ENCODE data around the gene LYPD6B. TPM values are rescaled to one million over a fixed set of nuclear protein-coding genes. Genes with fewer than 3 reads are reported as not detected.

The LYPD6B gene
- total RNA-seq, 1 experiment from 2014 or later = 2.0 TPM

DNA sequence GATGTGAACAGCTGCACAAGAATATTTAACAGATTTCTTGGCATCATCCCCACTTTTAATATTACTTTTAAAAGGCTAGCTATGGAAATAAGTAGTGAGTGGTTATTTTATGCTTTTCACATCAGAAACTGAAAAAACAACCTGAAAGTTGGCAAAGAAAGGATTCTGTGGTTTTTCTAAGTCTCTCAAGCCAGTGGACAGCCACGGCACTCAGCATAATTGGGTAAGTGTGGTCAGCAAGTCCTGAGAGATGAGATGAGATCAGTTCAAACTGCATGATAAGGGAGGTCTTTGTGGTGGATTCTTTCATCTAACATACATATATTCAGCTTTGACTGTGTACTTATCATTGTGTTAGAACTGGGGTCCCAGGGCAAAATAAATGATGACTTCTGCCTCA, 105.2 kb downstream of the LYPD6B start:
- Histone ChIP-seq H3K23ac (ENCODE audit: insufficient read length, low read depth, low read length) (no peak overlapping the region), H4K8ac (replicated peaks; ENCODE audit: insufficient read length, low read depth, low read length) (no peak overlapping the region), H3K9ac (ENCODE audit: extremely low read depth, insufficient read length, low read length) (no peak overlapping the region), H3K9me3 (ENCODE audit: control insufficient read depth, low read depth, low read length) (no peaks in the 10 kb centered on the region), H3K27ac (ENCODE audit: insufficient read length, low read depth, low read length) (no peak overlapping the region), H2BK20ac (ENCODE audit: low read depth, low read length, poor library complexity, severe bottlenecking) (no peak overlapping the region), H3K4me1 (ENCODE audit: insufficient read depth, low read length) (peaks cover 5% of the 10 kb centered on the region; the same call in 1 of the 2 replicates), H3K27me3 (ENCODE audit: insufficient read depth, low read length) (no peaks in the 10 kb centered on the region), H3K4me2 (ENCODE audit: insufficient read depth, insufficient read length, low read length) (no peak overlapping the region), H2BK15ac (ENCODE audit: low read depth, low read length) (no peak overlapping the region), H4K20me1 (ENCODE audit: control insufficient read depth, insufficient read depth, insufficient read length) (no peaks in the 10 kb centered on the region), H3K79me1 (ENCODE audit: insufficient read depth, low read depth, low read length, poor library complexity, severe bottlenecking) (no peaks in the 10 kb centered on the region), H3K23me2 (ENCODE audit: insufficient read length, low read depth, low read length, poor library complexity, severe bottlenecking) (no peaks in the 10 kb centered on the region), H3K79me2 (ENCODE audit: insufficient read depth, low read length) (no peaks in the 10 kb centered on the region), H4K5ac (ENCODE audit: insufficient read length, low read depth, low read length) (no peak overlapping the region), H3T11ph (ENCODE audit: low read length) (no peak overlapping the region), H2AK5ac (ENCODE audit: insufficient read length, low read length) (no peak overlapping the region), H2BK120ac (ENCODE audit: low read depth, low read length, poor library complexity, severe bottlenecking) (no peak overlapping the region), H2AFZ (ENCODE audit: low read length) (no peak overlapping the region), H2BK5ac (ENCODE audit: insufficient read length, low read length) (no peak overlapping the region), H3K4ac (ENCODE audit: low read depth, low read length) (no peak overlapping the region), H3K18ac (ENCODE audit: insufficient read length, low read depth, low read length) (no peak overlapping the region), H2BK12ac (ENCODE audit: insufficient read length, low read depth, low read length) (no peak overlapping the region), H3K56ac (ENCODE audit: insufficient read length, low read depth, low read length) (no peak overlapping the region), H4K91ac (ENCODE audit: insufficient read length, low read depth, low read length) (no peak overlapping the region), H3K14ac (ENCODE audit: insufficient read depth, low read length) (no peak overlapping the region)
- Mint-ChIP-seq H3K9me3 (no peaks in the 10 kb centered on the region), H3K27me3 (ENCODE audit: low read depth) (no peaks in the 10 kb centered on the region), H3K4me1 (peaks cover 6 to 17% of the 10 kb centered on the region in 2 experiments), H3K36me3 (ENCODE audit: insufficient read depth in 1 of 3, low read depth in 3 of 3) (no peaks in the 10 kb centered on the region), H3K4me3 (no peak overlapping the region), H3K27ac (no peak overlapping the region)
- no peak for DNase-seq
- TF ChIP-seq CTCF (conservative IDR thresholded peaks at IDR 0.05) = no peak
- WGBS (ENCODE audit: extremely low coverage, insufficient read length, low lambda C conversion rate) = no CpG with 5 or more reads among the region's 1 CpG

Data from H9 (cell line).